ENCODE measurements around the gene OPN1LW.
"Not testable (repeated sequence)": the region's sequence is repeated elsewhere in the genome, so short reads cannot be mapped to it uniquely, and the experiment has no call there.

The OPN1LW gene

GRCh38 chrX:154144010-154144409 is at the start of gene OPN1LW:
OPN1LW (plus strand) TSS chrX:154144243; CDS start chrX:154144284, 41 bp downstream.
- DNase-seq, result not testable (repeated sequence)

GRCh38 chrX:154094833-154095232 is 49.2 kb upstream of the OPN1LW start:
- no peak for DNase-seq

GRCh38 chrX:154096140-154097002 is 47.7 kb upstream of the OPN1LW start:
- peak; percentile 12 for DNase-seq

GRCh38 chrX:154097003-154097588 is 46.9 kb upstream of the OPN1LW start:
- DNase-seq, result peak; percentile 70

- DNase-seq, result peak; percentile 91
Observed at GRCh38 chrX:154097589-154098541, 46.2 kb upstream of the OPN1LW start, which contains the start of gene MECP2. MECP2 (minus strand) TSS chrX:154097717.

GRCh38 chrX:154098551-154098950 is 45.5 kb upstream of the OPN1LW start:
- DNase-seq, result no peak

GRCh38 chrX:154113729-154114128 is 30.3 kb upstream of the OPN1LW start:
- DNase-seq, result no peak

- no peak for DNase-seq
Observed at GRCh38 chrX:154114652-154115051, 29.4 kb upstream of the OPN1LW start.

GRCh38 chrX:154115071-154115470 is 29.0 kb upstream of the OPN1LW start:
- no peak for DNase-seq

GRCh38 chrX:154115750-154116149 is 28.3 kb upstream of the OPN1LW start:
- no peak for DNase-seq

GRCh38 chrX:154116426-154117211 is 27.4 kb upstream of the OPN1LW start:
- DNase-seq, result no peak

GRCh38 chrX:154117566-154117965 is 26.5 kb upstream of the OPN1LW start:
- no peak for DNase-seq

- no peak for DNase-seq
Observed at GRCh38 chrX:154120567-154120966, 23.5 kb upstream of the OPN1LW start.

- no peak for DNase-seq
Observed at GRCh38 chrX:154121207-154121606, 22.8 kb upstream of the OPN1LW start.

- DNase-seq, result no peak
Observed at GRCh38 chrX:154121961-154122360, 22.1 kb upstream of the OPN1LW start.

GRCh38 chrX:154123241-154124219 is 20.5 kb upstream of the OPN1LW start:
- no peak for DNase-seq

- no peak for DNase-seq
Observed at GRCh38 chrX:154125391-154126040, 18.5 kb upstream of the OPN1LW start.

- DNase-seq, result no peak
Observed at GRCh38 chrX:154126101-154126500, 17.9 kb upstream of the OPN1LW start.

GRCh38 chrX:154131955-154132354 is 12.1 kb upstream of the OPN1LW start:
- DNase-seq, result no peak

GRCh38 chrX:154132366-154132765 is 11.7 kb upstream of the OPN1LW start:
- DNase-seq, result no peak

Measured in fibroblast of skin of right quadriceps (primary cell).